Activated CD4-positive, alpha-beta T cell treated with anti-CD3 and anti-CD28 coated beads for 24 hours (primary cell): ENCODE results near the gene ALK.

ENCODE experiments used
- DNase-seq, 2 donors: peaks; one replicate each; pipeline ENCODE4 v3.0.0-alpha.2; 2020; ENCODE audit warnings: low read depth in 2 of 2

Gene ALK

DNA sequence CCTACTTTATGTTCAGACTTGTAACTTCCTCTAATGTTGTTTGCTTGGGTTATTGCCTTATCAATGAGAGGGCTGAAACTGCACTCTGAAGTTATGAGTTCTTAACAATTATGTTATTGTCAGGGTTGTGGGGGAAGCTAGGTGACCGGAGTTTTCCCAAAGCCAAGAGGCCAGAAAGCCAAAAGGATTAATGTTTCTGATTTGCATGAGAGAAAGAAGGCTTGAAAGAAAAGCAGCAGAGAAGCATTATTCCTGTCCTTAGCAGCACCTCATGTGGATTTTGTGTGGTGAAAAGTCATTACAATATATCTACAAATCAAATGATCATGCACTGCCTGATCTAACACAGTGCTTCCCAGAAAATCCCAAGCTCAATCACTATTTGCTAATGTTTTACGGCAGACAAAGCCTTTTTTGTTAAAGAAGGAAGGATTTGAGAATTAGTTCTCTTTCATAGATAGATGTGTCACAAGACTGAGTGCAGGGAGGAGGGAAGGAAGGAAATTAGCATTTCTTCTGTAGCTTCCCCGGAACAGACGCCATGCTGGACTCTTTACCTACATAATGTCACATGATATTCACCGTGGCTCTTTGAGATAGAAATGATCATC is 203.2 kb downstream of the ALK start:
- DNase-seq, result no peak

GRCh38 chr2:29715655-29716054 is 205.7 kb downstream of the ALK start:
- DNase-seq, result no peak

DNA sequence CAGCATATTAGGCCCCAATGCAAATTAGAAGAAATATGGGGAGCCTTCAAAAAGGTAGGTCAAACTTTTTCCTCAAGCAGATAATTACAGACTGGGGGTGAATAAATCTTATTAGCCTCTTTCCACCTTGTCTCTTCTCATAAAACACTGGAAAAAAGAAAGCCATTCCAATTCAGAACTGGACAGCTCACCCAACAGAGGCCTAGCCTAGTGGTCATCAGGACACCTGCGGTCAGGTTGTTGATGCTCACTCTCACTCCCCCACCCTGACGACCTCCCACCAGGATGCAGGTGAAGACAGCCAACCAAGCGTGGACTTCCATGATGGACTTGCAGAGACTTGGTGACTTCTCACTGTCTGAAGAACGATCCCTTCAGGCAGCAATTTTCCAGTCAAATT is 207.1 kb downstream of the ALK start:
- no peak for DNase-seq

DNA sequence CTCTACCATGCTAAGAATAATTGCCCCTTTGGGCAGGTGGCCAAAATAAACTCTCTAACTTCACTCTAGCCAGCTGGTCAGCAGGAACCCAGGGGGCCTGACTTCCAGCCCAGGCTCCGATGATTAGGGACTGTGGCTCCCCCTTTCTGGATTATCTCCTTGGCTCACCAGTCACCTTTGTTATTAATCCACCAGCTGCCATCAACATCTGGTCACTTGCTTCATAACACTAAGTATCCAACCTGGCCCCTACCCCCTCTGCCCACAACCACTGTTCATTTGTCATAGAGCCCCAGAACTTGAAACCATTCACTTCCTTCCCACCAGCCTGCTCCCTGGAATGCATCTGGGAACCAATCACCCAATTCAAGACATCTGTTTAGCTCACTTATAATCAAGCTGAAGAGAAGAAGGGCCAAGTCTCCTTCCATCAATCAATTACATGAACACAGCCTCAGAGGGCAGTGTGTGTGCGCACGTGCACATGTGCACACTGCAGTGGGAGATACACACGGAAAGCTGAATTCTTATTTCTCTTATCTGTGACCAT is 215.1 kb downstream of the ALK start:
- DNase-seq, result no peak

DNA sequence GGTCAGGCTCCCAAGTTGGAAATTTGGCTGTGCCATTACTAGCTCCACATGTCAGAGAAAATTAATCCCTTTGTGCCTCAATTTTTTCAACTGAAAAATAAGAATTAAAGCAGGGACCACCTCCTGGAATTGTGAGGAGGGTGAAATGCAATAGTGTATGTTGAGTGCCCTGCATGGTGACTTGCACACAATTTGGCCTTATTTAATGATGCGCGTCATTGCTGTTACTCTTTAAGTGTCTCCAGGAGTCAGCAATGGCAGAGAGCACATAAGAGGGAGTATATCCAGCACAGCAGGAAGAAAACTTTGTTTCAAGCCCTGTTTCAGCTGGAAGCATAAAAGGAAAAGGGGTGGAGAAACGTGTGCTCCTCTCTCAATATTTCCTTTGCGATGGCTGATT is 215.8 kb downstream of the ALK start:
- DNase-seq, result no peak

DNA sequence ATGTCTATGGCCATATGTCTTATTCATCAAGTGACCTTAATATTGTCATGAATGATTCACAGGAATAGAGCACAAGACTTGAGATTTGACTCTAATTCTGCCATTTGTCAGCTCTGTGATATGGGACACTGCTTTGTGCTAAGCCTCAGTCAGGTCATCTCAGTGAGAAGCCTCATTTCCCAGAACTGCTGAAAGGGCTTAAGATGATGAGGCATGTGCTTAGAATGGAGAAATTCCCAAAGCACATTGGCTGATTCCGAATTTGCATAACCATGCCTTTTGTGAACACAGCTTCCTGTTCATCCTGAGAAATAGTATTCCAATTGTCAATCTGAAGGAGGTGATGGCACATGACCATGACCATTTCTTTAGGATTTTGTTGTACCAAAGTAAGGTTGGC is 218.1 kb downstream of the ALK start:
- no peak for DNase-seq

DNA sequence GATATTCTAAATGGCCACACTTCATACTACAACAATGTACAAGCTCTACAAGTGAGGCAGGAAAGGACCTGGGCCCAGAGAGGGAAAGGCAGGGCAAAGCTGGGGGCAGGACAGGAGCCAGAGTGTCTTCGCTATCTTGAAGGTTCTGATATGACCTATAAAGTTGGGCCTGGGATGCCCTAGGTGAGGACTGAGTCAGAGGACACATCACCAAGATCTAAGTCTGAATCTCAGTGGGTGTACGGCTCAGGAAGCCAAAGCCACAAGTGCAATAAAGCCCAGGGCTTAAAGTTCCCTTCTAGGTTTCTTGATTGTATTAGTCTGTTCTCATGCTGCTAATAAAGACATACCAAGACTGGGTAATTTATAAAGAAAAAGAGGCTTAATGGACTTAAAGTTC is 219.1 kb downstream of the ALK start:
- DNase-seq, result no peak

- no peak for DNase-seq
Measured at GRCh38 chr2:29700560-29700959, 220.8 kb downstream of the ALK start.

- no peak for DNase-seq
Measured at GRCh38 chr2:29699045-29699444, 222.3 kb downstream of the ALK start.

GRCh38 chr2:29698216-29698615 is 223.2 kb downstream of the ALK start:
- no peak for DNase-seq

DNA sequence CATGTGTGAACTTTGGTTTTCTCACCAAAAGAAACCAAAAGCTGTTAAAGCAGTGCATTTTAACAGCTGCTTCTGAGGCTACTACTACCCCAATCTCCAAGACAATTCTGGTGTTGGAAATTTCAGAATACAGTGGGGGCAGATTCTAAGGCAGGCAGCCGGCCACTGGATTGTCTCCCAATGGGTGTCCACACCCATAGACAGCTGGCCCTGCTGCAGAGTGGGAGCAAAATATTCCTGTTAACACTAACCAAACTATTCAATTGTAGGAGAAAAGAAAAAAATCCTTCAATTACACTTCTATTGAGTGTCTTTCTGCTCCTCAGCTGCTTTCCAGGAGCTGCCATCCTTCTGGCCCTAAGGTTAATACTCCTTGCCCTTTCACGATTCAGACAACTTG is 223.7 kb downstream of the ALK start:
- DNase-seq, result no peak

- DNase-seq, result no peak
Measured at GRCh38 chr2:29697181-29697580, 224.2 kb downstream of the ALK start.

GRCh38 chr2:29694741-29695140 is 226.6 kb downstream of the ALK start:
- no peak for DNase-seq

- DNase-seq, result no peak
Measured at GRCh38 chr2:29691391-29691950, 229.9 kb downstream of the ALK start.

DNA sequence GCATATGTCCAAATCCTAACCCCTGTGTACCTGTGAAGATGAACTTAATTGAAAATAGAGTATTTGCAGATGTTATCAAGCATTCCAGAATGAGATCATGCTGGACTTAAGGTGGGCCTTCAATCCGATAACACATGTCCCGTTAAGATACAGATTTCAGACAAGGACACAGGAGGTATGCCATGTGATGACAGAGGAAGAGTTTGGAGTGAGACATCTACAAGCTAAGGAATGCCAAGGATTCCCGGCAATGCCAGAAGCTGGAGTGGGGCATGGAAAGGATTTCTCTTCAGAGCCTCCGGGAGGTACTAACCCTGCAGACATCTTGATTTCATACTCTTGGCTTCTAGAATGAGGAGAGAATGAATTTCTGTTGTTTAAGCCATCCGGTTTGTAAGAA is 231.7 kb downstream of the ALK start:
- no peak for DNase-seq

DNA sequence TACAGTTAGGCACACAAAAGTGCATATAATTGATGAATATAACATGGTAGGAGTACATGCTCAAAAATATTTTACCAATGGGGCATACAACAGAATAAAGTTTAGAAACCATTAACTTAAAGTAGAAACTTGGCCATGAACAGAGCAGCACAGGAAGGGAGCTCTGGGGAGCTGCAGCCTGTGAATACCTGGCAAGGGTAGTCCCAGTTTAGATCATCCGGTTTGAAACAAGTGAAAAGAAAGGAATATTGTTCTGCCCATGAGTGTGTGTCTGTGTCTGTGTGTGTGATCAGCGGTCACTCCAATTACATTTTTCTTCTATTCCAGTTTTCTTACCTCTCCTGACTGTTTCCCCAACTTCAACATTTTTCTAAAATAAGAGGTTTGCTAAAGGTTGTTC is 233.0 kb downstream of the ALK start:
- DNase-seq, result no peak

DNA sequence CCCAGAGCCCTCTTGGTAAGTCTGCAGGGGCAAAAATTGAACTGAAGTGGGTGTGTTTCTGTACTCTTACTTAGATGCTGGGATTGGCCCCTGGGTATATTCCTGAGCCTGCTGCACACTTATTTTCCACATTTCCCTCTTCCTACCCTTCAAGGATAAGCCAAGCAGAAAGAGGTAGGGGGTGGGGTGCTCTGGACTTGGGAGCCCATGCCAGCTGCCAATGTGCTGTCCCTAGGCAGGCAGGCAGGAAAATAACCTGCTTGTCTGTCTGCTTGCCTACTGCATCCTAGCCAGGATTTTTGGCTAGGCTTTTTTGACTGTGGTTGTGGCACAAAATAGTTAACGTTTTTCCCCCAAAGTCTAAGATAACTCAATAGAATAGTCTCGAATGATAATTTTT is 234.3 kb downstream of the ALK start:
- DNase-seq, result no peak

DNA sequence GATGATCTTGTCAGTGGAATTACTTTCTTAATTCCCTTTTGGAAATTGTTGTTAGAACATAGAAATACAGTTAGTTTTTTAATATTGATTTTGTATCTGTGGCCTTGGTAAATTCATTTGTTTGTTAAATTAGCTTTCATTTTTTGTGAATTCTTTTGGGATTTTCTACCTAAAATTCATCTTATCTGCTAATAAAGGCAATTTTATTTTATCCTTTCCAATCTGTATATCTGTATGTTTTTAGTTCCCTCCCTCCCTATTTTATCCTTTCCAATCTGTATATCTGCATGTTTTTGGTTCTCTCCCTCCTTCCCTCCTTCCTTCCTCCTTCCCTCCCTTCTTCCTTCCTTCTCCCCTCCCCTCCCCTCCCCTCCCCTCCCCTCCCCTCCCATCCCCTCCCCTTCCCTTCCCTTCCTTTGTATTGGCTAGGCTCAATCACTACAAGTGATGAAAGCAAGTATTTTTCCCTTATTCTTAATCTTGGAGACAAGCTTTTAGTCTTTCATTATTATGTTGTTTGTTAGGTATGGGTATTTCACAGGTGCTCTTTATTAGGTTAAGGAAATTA is 244.4 kb downstream of the ALK start:
- DNase-seq, result no peak

GRCh38 chr2:29664578-29664977 is 256.8 kb downstream of the ALK start:
- no peak for DNase-seq

- DNase-seq, result no peak
Measured at GRCh38 chr2:29663268-29663667, 258.1 kb downstream of the ALK start.

GRCh38 chr2:29662861-29663260 is 258.5 kb downstream of the ALK start:
- no peak for DNase-seq

DNA sequence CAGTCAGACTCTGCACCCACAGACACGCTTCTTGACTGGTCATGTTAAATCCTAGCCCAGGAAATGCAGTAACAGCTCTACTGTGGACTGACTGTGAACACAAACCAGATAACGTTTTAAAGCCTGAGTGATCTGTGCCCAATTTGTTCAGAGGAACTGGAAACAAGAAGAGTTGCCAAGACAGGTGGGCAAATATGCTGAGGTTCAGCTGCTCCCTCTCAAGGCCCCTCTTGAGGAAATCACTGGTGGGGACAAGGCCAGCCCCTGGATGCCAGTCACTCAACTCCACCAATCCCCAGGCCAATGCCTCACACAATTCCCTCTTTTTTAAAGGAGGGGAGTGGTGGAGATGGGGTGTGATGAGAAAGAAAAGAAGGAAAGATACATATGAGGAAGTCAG is 261.2 kb downstream of the ALK start:
- no peak for DNase-seq

DNA sequence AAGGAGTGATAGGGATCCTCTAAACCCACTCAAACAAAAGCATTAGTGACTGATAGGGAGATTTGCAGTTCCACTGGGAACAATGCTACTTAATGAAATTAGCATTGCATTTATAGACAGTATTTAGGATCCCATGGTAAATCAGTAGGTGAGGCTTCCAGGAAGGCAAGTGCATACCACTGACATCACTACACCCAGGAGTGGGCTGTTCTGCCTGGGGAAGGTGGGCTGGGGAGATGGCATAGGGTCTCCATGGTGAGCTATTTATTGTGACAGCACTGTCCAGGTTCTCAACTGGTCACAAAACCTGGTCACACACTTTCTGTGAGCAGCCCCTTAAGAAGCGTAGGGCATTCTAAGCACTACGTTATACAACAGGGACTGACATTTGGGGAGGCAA is 262.2 kb downstream of the ALK start:
- no peak for DNase-seq

- DNase-seq, result no peak
Measured at GRCh38 chr2:29657674-29658073, 263.7 kb downstream of the ALK start.
